ENCODE results near the gene MS4A4E.

Gene MS4A4E

GRCh38 chr11:60280412-60280811, 37.5 kb upstream of the MS4A4E start, which contains the start of gene MS4A4A:
MS4A4A (plus strand) TSS chr11:60280666; CDS start chr11:60280676, 10 bp downstream.
- peak in 1 of 2 donors; percentile 46 for DNase-seq
- no peak within 1 kb of the TSS for H3K27ac ChIP-seq
- H3K9me3 ChIP-seq, result no peaks in the 10 kb centered on the region
- no peaks in the 10 kb centered on the region for H3K36me3 ChIP-seq
- TF ChIP-seq CTCF (IDR thresholded peaks at IDR 0.05), result no peak
- H3K4me3 ChIP-seq, result peak within 1 kb of the TSS; percentile 14 to 22
- H3K27me3 ChIP-seq, result no peaks in the 10 kb centered on the region
- intact Hi-C loops (cut with DNase I; ENCODE audit: low total_unique reads), result no loop called here
- H3K4me1 ChIP-seq, result no peaks in the 10 kb centered on the region

GRCh38 chr11:60274416-60274815, 31.5 kb upstream of the MS4A4E start:
- intact Hi-C loops (cut with DNase I; ENCODE audit: low total_unique reads), result no loop called here
- H3K4me1 ChIP-seq, result no peaks in the 10 kb centered on the region
- no peak overlapping the region for H3K27ac ChIP-seq
- H3K4me3 ChIP-seq, result no peak overlapping the region
- DNase-seq, result no peak
- no peaks in the 10 kb centered on the region for H3K36me3 ChIP-seq
- TF ChIP-seq CTCF (IDR thresholded peaks at IDR 0.05), result no peak
- H3K27me3 ChIP-seq, result no peaks in the 10 kb centered on the region
- H3K9me3 ChIP-seq, result peaks cover 0 to 7% (median 3%) of the 10 kb centered on the region in 3 donors

- intact Hi-C loops (cut with DNase I; ENCODE audit: low total_unique reads), result no loop called here
- no peaks in the 10 kb centered on the region for H3K27me3 ChIP-seq
- no peak overlapping the region for H3K4me3 ChIP-seq
- DNase-seq, result no peak
- peaks cover 0 to 7% (median 3%) of the 10 kb centered on the region in 3 donors for H3K9me3 ChIP-seq
- H3K36me3 ChIP-seq, result no peaks in the 10 kb centered on the region
- peak; percentile 43 to 45 for TF ChIP-seq CTCF (IDR thresholded peaks at IDR 0.05)
- H3K27ac ChIP-seq, result no peak overlapping the region
- H3K4me1 ChIP-seq, result no peaks in the 10 kb centered on the region
Measured at GRCh38 chr11:60265373-60266214, 22.7 kb upstream of the MS4A4E start.

- intact Hi-C loops (cut with DNase I; ENCODE audit: low total_unique reads), result no loop called here
- Histone ChIP-seq H3K27ac (no peak overlapping the region), H3K4me1 (no peaks in the 10 kb centered on the region), H3K4me3 (no peak overlapping the region), H3K27me3 (no peaks in the 10 kb centered on the region), H3K9me3 (peaks cover 0 to under 1% (median 0%) of the 10 kb centered on the region in 3 donors), H3K36me3 (no peaks in the 10 kb centered on the region)
- no peak for TF ChIP-seq CTCF (IDR thresholded peaks at IDR 0.05)
- DNase-seq, result no peak
Measured at GRCh38 chr11:60264644-60265043, 21.7 kb upstream of the MS4A4E start.

GRCh38 chr11:60263402-60263801, 20.5 kb upstream of the MS4A4E start:
- TF ChIP-seq CTCF (IDR thresholded peaks at IDR 0.05), result no peak
- Histone ChIP-seq H3K27ac (no peak overlapping the region), H3K36me3 (no peaks in the 10 kb centered on the region), H3K27me3 (no peaks in the 10 kb centered on the region), H3K4me1 (no peaks in the 10 kb centered on the region), H3K4me3 (no peak overlapping the region), H3K9me3 (no peaks in the 10 kb centered on the region)
- DNase-seq, result no peak
- intact Hi-C loops (cut with DNase I; ENCODE audit: low total_unique reads), result no loop called here

Data from tibial artery (tissue), 4 donors.